Activated CD4-positive, alpha-beta T cell treated with anti-CD3 and anti-CD28 coated beads, Interleukin-2, amount 50 U/mL, for 16 hours (primary cell): ENCODE measurements around the gene CHD5.

Experiments
- DNase-seq: peaks from one replicate; pipeline ENCODE4 v3.0.0-alpha.2; 2020

CHD5 gene

GRCh38 chr1:6130036-6130435 is 50.1 kb downstream of the CHD5 start:
- DNase-seq: no peak

- no peak for DNase-seq
Observed at GRCh38 chr1:6129313-6129712, 50.8 kb downstream of the CHD5 start.

DNA sequence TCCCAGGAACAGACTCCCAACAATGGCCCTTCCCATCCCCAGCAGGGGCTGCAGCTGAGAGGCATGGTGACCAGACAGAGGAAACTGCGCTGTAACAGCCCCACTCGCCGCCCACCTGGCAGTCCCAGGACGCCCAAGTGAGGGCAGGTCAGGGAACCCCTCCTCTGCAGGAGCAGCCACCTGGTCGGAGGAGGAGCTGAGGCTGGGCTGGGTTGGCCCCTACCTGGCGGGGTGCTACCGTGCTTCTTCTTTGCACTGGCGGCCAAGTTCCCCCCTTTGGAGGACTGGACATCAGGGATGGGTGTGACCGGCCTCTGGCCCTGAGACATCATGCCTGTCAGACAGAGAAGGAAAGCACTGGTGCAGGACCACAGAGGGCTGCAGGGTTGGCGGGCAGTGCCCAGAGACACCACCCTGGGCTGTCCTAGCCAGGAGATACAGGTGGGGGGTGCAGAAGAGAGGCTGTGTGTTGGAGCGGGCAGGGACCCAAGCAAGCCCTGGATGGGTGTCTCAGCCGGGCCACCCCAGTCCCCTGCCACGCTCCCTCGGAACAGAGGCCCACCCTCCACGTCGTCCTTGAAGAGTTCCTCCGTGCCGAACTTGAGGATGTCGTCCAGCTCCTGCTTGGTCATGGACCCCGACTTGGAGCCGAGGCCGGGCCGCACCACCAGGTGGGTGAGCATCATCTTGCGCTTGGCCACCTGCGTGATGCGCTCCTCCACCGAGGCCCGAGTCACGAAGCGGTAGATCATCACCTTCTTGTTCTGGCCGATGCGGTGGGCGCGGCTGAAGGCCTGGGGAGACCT is 51.6 kb downstream of the CHD5 start:
- no peak for DNase-seq

- DNase-seq: peak; percentile 72
Observed at GRCh38 chr1:6127587-6128163, 52.4 kb downstream of the CHD5 start.

DNA sequence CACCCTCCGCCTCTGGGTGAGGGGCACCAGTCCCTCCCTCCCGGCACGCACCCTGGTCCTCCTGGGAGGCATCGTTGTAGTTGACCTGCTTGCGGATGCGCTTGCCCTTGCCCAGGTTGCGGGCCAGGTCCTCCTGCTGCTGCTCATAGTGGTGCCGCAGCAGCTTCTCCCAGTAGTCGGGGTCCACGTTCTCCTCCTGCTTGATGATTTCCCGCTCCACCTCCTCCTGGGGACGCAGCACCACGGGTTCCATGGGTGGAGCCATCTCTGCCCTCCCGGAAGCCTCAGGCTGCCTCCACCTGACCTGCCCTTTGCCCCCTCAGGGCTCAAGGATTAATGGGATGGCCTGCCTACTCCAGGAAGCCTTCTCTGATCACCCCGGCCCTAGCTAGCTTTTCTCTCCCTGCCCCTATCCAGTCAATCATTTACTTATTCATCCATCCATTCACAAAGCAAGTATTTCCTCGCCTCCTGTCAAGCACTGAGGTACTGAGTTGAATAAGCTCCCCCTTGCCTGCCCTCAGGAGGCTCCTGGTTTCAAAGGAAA is 53.5 kb downstream of the CHD5 start:
- no peak for DNase-seq

GRCh38 chr1:6126028-6126427 is 54.1 kb downstream of the CHD5 start:
- DNase-seq: no peak

DNA sequence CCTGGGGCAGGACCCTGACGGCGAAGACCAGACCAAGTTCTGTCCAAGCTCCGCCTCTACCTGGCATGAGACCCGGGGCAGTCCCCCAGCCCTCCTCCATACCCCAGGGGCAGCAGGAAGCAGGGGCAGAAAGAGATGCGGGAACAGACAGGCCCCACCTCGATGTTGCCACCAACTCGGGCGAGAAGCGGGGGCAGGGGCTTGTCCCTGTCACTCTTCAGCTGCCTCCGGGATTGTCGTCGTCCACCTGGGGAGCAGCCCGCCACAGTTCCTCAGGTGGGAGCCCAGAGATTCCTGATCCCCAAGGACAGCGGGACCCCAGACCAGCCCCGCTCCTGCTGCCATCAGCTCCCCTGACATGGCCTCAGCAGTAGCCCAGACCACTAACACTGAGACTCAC is 54.8 kb downstream of the CHD5 start:
- no peak for DNase-seq

GRCh38 chr1:6124746-6125365 is 55.3 kb downstream of the CHD5 start:
- no peak for DNase-seq

DNA sequence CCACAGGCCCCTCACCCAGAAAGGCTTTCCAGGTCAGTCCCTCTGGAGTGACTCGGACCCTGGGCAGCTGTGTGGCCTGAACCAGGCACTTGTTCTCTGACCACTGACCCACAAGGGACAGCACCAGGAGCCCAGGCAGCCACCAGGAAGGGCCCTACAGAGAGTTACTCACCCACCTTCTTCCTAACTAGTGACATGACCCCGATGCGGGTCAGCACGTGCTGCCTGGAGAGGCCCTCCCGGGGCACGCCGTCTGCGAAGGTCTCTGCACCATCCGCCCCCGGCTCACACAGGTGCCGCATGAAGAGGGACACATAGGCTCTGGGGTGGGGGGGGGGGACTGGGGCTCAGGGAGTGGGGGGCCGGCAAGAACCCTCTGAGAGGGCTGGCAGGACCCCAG is 55.8 kb downstream of the CHD5 start:
- no peak for DNase-seq

- no peak for DNase-seq
Observed at GRCh38 chr1:6123816-6124215, 56.3 kb downstream of the CHD5 start.

GRCh38 chr1:6123083-6123482 is 57.0 kb downstream of the CHD5 start:
- no peak for DNase-seq

GRCh38 chr1:6121651-6122370 is 58.3 kb downstream of the CHD5 start:
- DNase-seq: no peak

GRCh38 chr1:6121021-6121421 is 59.1 kb downstream of the CHD5 start:
- no peak for DNase-seq

DNA sequence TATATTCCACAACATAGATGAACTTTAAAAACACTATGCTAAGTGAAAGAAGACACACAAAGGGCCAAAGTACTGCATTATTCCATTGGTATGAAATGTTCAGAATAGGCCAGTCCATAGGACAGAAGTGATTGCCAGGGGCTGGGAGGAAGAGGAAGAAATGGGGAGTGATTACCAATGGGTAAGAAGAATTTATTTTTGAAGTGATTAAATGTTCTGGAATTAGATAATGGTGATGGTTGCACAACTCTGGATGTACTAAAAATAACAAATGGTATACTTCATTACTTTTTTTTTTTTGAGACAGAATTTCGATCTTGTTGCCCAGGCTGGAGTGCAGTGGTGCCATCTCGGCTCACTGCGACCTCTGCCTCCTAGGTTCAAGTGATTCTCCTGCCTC is 61.7 kb downstream of the CHD5 start:
- DNase-seq: no peak

DNA sequence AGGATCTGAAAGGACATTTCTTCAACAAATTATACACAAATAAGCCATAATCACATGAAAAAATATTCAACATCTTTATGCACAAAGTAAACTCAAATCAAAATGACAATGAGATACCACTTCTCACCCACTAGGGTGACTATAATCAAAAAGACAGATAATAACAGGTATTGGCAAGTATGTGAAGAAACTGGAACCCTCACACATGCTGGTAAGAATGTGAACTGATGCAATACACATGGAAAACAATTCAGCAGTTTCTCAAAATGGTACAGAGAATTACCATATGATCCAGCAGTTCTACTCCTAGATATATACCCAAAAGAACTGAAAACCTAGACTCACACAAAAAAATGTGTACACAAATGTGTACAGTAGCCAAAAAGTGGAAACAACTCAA is 62.5 kb downstream of the CHD5 start:
- no peak for DNase-seq

GRCh38 chr1:6117064-6117463 is 63.1 kb downstream of the CHD5 start:
- no peak for DNase-seq

- no peak for DNase-seq
Observed at GRCh38 chr1:6116137-6116536, 64.0 kb downstream of the CHD5 start.

GRCh38 chr1:6113745-6114144 is 66.4 kb downstream of the CHD5 start:
- DNase-seq: no peak

GRCh38 chr1:6113116-6113515 is 67.0 kb downstream of the CHD5 start:
- no peak for DNase-seq

DNA sequence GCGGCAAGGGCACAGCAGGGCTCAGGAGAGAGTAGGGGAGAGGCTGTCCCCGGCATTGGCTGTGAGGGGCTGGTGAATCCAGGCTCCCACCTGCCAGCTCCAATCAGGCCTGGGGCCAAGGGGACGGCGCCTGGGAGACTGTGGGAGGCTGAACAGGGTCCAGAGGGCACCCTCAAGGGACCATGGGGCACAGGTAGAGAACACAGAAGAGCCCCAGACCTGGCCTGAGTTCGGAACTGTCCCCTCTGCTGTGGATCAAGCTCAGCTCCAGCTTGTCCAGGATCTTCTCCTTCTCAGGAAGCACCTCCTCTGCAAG is 67.5 kb downstream of the CHD5 start:
- no peak for DNase-seq

GRCh38 chr1:6111991-6112689 is 68.0 kb downstream of the CHD5 start:
- DNase-seq: no peak

GRCh38 chr1:6111571-6111970 is 68.5 kb downstream of the CHD5 start:
- no peak for DNase-seq

DNA sequence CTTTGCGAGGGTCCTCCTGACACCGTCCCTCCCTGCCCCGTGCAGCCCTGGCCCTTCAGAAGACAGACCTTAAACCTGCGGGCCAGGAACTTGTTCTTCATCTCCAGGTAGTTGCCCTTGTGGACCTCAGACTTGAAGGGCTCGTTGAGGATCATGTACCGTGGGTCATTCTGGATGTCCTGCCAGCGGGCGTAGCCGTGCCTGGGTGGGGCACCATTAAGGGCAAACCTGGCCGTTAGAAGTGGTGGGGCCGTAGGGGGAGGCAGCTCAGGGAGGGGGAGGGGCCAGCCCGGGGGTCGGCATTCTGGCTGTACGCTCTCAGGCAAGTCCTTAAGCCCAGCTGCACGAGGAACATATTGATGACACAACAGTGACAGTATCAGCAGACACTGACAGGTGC is 69.8 kb downstream of the CHD5 start:
- no peak for DNase-seq
